GM12874 (cell line): ENCODE data around the gene SLC36A4.

Experiments
- CTCF ChIP-seq: IDR thresholded peaks from 2 replicates; pipeline ENCODE4 v1.5.1; 2011; ENCODE audit warnings: low read depth, mild to moderate bottlenecking, control low read depth, low read length, moderate library complexity; ENCODE audit not compliant: insufficient read depth

SLC36A4 gene

DNA sequence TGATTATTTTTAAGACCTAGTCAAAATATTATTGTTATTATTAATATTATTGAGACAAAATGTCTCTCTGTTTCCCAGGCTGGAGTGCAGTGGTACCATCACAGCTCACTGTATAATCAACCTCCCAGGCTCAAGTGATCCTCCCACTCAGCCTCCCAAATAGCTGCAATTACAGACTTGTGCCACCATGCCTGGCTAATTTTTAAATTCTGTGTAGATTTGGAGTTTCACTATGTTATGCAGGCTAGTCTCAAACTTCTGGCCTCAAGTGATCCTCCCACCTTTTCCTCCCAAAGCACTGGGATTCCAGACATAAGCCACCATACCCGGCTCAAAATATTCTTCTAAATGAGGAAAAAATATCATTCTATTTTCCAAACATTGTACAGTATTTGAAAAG is 37.0 kb downstream of the SLC36A4 start:
- no peak for TF ChIP-seq CTCF

GRCh38 chr11:93160156-93160555 is 37.6 kb downstream of the SLC36A4 start:
- no peak for TF ChIP-seq CTCF

- TF ChIP-seq CTCF: no peak
Measured at GRCh38 chr11:93159721-93160120, 38.1 kb downstream of the SLC36A4 start.

DNA sequence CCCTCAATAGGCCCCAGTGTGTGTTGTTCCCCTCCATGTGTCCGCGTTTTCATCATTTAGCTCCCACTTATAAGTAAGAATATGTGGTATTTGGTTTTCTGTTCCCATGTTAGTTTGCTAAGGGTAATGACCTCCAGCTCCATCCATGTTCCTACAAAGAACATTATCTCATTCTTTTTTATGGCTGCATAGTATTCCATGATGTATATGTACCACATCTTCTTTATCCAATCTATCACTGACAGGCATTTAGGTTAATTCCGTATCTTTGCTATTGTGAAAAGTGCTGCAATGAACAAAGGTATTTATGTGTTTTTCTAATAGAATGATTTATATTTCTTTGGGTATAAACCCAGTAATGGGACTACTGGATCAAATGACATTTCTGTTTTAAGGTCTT is 42.1 kb downstream of the SLC36A4 start:
- TF ChIP-seq CTCF: no peak

DNA sequence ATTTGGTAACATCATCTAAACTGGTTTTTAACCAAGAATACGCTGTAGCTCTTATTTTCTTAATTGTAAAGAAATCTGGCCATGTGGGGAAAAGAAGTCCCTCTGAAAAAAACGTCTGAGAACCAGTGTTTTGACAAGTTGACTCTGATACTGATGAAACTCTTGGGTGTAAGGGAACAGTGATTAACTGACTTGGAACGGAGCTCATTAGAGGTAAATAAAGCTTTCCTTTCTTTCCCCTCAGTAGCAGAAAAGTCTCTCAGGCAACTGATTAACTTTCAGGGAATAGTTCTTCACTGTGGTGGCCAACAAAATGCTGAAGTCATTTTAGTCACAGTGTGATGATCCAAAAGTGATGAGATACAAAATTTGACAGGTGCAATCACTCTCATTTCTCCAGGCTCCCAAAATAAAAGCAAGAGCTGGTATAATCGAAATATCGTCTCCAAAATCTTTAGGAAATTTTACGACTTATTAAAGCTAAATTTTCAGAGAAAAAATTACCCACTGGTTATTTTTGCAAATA is 52.3 kb downstream of the SLC36A4 start:
- TF ChIP-seq CTCF: no peak

DNA sequence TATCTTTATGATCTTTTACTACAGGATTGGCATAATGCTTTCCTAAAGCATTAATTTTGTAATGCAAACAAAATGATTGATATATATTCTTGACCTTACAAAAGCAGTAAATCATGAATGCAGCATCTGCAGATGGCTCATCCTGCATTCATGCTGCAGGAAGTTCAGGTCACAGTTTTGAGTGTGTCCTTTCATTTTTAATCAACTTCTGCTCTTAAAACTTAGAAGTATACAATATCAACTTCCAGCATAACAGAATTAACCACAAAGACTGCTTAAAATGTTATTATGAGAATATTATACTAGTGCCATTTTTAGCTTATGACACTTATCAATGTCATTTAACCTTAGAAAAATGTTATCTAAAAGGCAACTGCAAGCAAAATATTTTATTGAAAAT is 54.0 kb downstream of the SLC36A4 start:
- no peak for TF ChIP-seq CTCF

GRCh38 chr11:93143186-93143585 is 54.6 kb downstream of the SLC36A4 start:
- TF ChIP-seq CTCF: no peak

GRCh38 chr11:93133488-93134109 is 64.2 kb downstream of the SLC36A4 start:
- no peak for TF ChIP-seq CTCF
